NCI-H82 treated with DMSO at 0.1 percent for 48 hours (cell line): ENCODE results near the gene B4GALT5.
A peak's percentile ranks its signal among the peaks of the same experiment; 100 is the strongest.
"Not testable (repeated sequence)": the region's sequence is repeated elsewhere in the genome, so short reads cannot be mapped to it uniquely, and the experiment has no call there.

Experiments used
- DNase-seq: peaks from one replicate; lab custom pipeline; 2025; ENCODE audit not compliant: unreplicated experiment; lab: John Stamatoyannopoulos, UW

The B4GALT5 gene

GRCh38 chr20:49681850-49682216 is 31.8 kb downstream of the B4GALT5 start:
- DNase-seq: no peak

DNA sequence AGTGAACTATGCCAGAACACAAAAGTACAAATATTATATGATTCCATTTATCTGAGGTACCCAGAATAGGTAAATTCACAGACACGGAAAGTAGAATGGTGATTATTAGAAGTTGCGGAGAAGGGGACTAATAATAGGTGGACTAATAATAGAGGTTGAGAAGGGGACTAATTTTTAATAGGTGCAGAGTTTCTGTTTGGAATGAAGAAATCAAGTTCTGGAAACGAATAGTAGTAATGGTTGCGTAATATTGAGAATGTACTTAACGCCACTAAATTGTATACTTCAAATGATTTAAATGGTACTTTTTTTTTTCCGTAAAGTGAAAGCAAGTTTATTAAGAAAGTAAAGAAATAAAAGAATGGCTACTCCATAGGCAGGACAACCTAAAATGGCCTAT is 33.2 kb downstream of the B4GALT5 start:
- DNase-seq: no peak

- no peak for DNase-seq
Measured at GRCh38 chr20:49679634-49680033, 34.0 kb downstream of the B4GALT5 start.

- no peak for DNase-seq
Measured at GRCh38 chr20:49677777-49678758, 35.6 kb downstream of the B4GALT5 start.

DNA sequence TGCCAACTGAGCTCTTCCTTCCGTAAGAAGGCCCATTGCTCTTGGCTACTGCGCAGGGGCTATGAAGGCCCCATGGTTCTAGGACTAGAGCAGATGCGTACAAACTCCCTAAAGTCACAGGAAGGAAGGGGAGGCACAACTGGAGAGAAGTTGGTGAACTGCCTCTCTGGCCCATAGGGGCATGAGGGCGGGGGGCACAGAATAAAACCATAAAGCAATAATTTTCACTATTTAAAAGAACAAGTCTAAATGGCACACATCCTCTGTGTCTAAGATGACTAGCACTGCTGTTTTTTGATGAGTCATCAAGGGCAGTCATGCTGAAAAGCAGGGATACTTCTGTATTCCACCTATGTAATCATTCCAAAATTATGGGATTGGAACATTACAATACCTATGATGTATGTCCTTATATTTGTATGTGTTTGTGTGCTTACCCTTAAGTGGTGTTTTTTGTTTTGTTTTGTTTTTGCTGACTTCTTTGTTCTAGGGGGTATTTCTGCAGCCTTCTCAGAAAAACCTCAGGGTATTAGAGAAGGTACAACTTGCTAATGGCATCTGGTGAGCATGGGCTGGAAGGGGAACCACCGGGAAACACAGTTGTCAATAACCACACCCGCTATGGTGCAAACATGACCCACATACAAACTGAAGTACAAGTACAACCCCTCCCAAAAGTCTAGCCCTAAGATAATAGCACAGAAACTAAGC is 36.9 kb downstream of the B4GALT5 start:
- DNase-seq: no peak

GRCh38 chr20:49675368-49676151 is 38.1 kb downstream of the B4GALT5 start:
- no peak for DNase-seq

- DNase-seq: no peak
Measured at GRCh38 chr20:49674383-49675352, 39.0 kb downstream of the B4GALT5 start.

DNA sequence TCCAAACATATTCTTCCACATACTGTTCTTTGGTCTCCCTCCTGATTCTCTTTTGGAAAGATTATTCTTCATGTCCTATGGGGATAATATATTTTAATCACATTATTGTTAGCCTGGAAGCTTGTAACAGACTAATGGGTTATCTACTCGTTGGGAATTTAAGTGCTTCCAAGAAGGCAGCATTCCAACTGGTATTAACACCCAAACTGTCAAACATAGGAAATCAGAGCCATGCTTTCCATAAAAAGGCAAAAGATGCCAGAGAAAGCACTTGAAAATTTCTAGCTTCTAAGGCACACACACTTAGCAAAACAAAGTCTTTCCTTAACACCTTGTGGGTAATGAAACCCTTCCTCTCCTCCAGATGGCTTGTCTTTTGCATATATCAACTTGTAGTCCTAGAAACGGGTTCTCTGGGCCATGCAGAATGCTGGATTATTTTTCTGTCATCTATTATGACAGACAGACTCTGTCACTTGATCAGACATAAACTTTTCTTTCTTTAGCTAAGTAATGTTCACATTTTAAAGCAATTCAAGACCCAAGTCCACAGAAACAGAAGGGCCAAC is 41.5 kb downstream of the B4GALT5 start:
- peak; percentile 19 for DNase-seq

DNA sequence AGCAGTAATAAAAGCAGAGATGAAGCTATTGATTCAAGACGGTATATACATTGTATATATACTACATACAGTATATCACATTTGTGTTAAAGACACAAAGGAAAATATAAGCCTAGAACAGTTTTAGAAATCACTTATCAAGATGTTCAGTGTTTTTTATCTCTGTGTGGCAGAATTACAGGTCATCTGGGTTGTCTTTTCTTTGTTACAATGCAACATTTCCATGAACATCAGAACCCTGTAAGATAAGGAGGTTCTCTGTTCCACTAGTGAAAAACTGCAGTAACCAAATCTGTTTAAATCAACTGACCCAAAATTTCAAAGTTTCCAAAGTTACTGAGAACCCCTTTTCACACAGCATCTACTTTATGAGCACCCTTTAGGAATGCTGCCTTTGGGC is 42.2 kb downstream of the B4GALT5 start:
- no peak for DNase-seq

DNA sequence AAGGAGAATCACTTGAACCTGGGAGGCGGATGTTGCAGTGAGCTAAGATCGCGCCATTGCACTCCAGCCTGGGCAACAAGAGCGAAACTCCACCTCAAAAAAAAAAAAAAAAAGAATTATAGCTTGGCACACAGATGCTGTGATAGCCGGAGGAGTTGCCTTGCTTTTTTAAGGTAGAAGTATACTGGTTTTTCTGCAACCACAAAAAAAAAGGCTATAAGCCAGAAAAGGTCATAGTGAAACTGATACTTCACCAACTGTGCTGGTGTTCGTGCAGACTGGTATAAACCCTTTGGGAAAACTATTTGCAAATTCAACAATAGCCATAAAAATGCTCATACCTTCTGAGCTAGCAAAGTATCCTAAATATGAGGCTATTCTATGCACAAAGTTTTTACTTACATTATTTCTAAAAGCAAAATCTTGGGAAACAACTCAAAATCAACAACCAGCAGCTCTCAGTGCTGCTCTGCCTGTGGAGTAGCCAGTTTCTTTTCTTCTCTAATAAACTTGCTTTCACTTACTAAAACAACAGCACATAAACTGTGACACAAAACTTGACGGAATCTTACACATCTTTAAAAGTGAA is 44.0 kb downstream of the B4GALT5 start:
- DNase-seq: no peak

- not testable (repeated sequence) for DNase-seq
Measured at GRCh38 chr20:49668878-49669195, 44.8 kb downstream of the B4GALT5 start.

GRCh38 chr20:49668181-49668877 is 45.3 kb downstream of the B4GALT5 start:
- no peak for DNase-seq

DNA sequence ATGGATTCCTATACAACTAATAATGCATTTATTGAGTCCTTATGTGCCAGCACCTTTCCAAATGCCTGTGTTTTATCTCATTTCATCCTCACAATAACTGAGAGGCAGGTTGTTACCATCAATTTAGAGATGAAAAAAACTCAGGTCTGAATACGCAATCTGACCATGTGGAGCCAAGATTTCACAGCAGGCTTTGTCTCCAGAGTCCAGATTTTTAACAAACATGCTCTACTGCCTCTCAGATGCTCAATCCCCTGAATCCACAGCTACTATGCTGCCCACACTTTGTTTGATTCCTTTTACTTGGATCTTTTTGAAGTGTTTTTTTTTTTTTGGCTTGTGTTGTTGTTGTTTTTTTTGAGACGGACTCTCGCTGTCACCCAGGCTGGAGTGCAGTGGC is 46.8 kb downstream of the B4GALT5 start:
- no peak for DNase-seq

- no peak for DNase-seq
Measured at GRCh38 chr20:49665796-49666195, 47.9 kb downstream of the B4GALT5 start.

DNA sequence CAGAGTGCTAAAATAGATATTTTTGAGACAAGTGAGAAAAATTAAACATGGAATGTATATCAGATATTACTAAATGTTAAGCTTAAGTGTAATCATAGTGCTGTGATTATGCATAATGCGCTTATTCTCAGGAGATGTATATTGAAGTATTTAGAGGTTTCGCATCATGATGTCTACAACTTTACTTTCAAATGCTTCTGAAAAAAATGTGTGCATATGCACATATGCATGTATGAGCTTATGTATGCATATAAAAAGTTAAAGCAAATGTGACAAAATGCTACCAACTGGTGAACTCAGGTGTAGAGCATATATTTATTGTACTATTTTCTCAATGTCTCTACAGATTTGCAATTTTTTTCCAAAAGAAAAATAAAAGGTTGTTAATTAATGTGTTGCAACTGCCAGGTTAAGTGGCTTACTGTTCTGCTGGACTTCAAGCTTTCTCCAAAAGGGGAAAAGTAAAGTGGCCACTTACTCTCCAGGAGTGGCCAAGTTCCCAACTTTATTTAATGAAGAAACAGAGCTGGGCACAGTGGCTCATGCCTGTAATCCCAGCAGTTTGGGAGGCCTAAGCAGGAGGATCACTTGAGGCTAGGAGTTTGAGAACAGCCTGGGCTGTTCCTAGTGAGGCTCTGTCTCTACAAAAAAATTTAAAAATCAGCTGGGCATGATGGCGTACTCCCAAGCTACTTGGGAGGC is 48.9 kb downstream of the B4GALT5 start:
- DNase-seq: no peak

GRCh38 chr20:49663112-49663511 is 50.6 kb downstream of the B4GALT5 start:
- DNase-seq: no peak

- DNase-seq: no peak
Measured at GRCh38 chr20:49661560-49662329, 51.9 kb downstream of the B4GALT5 start.

DNA sequence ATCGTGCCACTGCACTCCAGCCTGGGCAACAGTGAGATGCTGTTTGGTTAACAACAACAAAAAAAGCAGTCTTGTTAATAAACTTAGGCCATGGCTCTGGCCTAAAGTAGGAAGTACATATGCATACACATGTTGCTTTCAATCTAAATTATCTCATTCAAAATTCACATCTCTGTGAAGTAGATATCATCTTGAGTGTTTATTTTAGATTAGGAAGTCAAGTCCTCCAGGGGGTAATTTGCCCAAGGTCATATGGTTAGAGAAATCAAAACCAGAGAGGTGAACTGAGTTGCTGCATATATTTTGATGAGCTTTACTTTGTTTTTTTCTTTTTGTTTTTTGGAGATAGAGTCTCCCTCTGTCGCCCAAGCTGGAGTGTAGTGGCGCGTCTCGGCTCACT is 52.8 kb downstream of the B4GALT5 start:
- DNase-seq: no peak
